HuH-7.5 (cell line): ENCODE results near the gene GNE.
"Not testable (repeated sequence)": the region's sequence is repeated elsewhere in the genome, so short reads cannot be mapped to it uniquely, and the experiment has no call there.

Source experiments
- DNase-seq: peaks from one replicate; pipeline ENCODE4 v3.0.0; 2011; ENCODE audit warnings: low spot score

GNE gene

GRCh38 chr9:36208521-36209253, 49.6 kb downstream of the GNE start:
- DNase-seq, result no peak

GRCh38 chr9:36207546-36208012, 50.7 kb downstream of the GNE start:
- DNase-seq, result no peak

GRCh38 chr9:36207016-36207415, 51.2 kb downstream of the GNE start:
- DNase-seq, result no peak

GRCh38 chr9:36204906-36205547, 53.2 kb downstream of the GNE start:
- peak; percentile 38 for DNase-seq

- DNase-seq, result no peak
Measured at GRCh38 chr9:36194326-36195000, 63.8 kb downstream of the GNE start.

GRCh38 chr9:36193023-36193422, 65.2 kb downstream of the GNE start:
- no peak for DNase-seq

GRCh38 chr9:36192196-36192595, 66.1 kb downstream of the GNE start:
- no peak for DNase-seq

- DNase-seq, result no peak
Measured at GRCh38 chr9:36191686-36192085, 66.6 kb downstream of the GNE start.

GRCh38 chr9:36191290-36191645, 67.0 kb downstream of the GNE start:
- DNase-seq, result no peak

GRCh38 chr9:36190388-36191289, 67.6 kb downstream of the GNE start, which contains the start of gene CLTA:
Gene CLTA (plus strand): TSS chr9:36190921. CDS start chr9:36191057, 136 bp downstream.
- peak; percentile 96 for DNase-seq

GRCh38 chr9:36189976-36190375, 68.3 kb downstream of the GNE start:
- no peak for DNase-seq

- DNase-seq, result no peak
Measured at GRCh38 chr9:36188212-36188611, 70.0 kb downstream of the GNE start.

GRCh38 chr9:36187414-36187813, 70.8 kb downstream of the GNE start:
- DNase-seq, result no peak

- DNase-seq, result not testable (repeated sequence)
Measured at GRCh38 chr9:36180243-36180642, 78.0 kb downstream of the GNE start.

- DNase-seq, result no peak
Measured at GRCh38 chr9:36177571-36177970, 80.7 kb downstream of the GNE start.

- DNase-seq, result not testable (repeated sequence)
Measured at GRCh38 chr9:36176496-36176895, 81.8 kb downstream of the GNE start.

- DNase-seq, result not testable (repeated sequence)
Measured at GRCh38 chr9:36175209-36175608, 83.0 kb downstream of the GNE start.

- DNase-seq, result no peak
Measured at GRCh38 chr9:36174731-36175130, 83.5 kb downstream of the GNE start.

GRCh38 chr9:36174271-36174670, 84.0 kb downstream of the GNE start:
- DNase-seq, result no peak

- no peak for DNase-seq
Measured at GRCh38 chr9:36173861-36174260, 84.4 kb downstream of the GNE start.

- no peak for DNase-seq
Measured at GRCh38 chr9:36170531-36170930, 87.7 kb downstream of the GNE start.

- DNase-seq, result no peak
Measured at GRCh38 chr9:36169708-36170107, 88.5 kb downstream of the GNE start.
